ENCODE results near the gene ADISSP.

Gene ADISSP

GRCh38 chr20:3786126-3786484, 18.6 kb upstream of the ADISSP start:
- Histone ChIP-seq H3K27ac (ENCODE audit: low read depth, low read length) (peak overlapping the region; percentile 47), H3K9ac (ENCODE audit: low read depth, low read length) (peak overlapping the region; percentile 58; the same call in 1 of the 2 replicates), H3K36me3 (ENCODE audit: control insufficient read depth, insufficient read depth, low read length) (peaks cover 3% of the 10 kb centered on the region; the same call in 1 of the 2 replicates), H3K4me1 (ENCODE audit: control insufficient read depth, insufficient read depth, low read length) (no peaks in the 10 kb centered on the region), H3K27me3 (ENCODE audit: control insufficient read depth, insufficient read depth, low read length) (no peaks in the 10 kb centered on the region; the same call in 1 of the 2 replicates), H3K4me3 (ENCODE audit: low read depth, low read length) (peak overlapping the region; percentile 83), H3K9me3 (ENCODE audit: control insufficient read depth, insufficient read depth, low read length) (no peaks in the 10 kb centered on the region)

DNA sequence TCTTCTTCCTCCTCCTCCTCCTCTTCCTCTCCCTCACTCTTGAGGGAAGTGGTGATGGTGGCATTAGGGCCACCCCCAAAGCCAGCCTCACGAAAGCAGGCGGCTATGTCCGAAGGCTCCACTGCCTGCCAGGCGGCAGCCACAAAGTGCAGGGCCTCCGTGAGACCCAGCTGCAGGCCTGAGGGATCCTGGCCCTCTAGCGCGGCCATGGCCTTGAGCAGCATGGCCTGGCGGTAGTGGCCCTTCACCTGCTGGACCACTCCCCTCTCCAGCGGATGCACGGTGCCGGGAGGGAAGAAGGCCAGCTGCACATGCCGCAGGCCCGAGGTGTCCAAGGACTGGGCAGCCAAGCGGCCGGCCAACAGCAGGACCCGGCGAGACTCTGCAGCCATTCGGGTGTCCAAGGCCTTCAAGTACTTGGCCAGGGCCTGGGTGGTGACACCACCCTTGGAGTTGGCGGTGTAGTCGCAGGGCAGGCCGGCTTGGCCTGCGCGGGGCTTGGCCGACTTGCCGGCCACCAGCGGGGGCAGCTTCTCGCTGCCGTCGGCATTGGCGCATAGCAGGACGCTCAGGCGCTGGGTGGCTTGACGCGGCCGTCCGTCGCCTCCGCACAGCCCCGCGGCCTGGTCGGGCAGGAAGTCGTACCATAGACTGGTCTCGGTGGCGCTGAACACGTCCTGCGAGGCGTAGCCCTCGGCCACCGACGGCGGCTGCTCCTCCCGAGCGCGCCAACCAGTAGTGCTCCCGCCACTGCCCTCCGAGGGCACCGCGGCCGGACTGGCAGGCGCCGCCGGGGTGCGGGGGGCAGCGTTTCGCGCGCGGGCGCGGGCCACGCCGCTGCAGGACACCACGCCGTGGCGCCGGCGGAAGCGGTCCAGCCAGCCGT, 17.9 kb upstream of the ADISSP start:
- H3K9ac ChIP-seq (ENCODE audit: low read depth, low read length): peak overlapping the region; percentile 58; the same call in 1 of the 2 replicates
- H3K4me3 ChIP-seq (ENCODE audit: low read depth, low read length): peak overlapping the region; percentile 83
- H3K9me3 ChIP-seq (ENCODE audit: control insufficient read depth, insufficient read depth, low read length): no peaks in the 10 kb centered on the region
- H3K27ac ChIP-seq (ENCODE audit: low read depth, low read length): peak overlapping the region; percentile 47
- peaks cover 3% of the 10 kb centered on the region for H3K27me3 ChIP-seq (ENCODE audit: control insufficient read depth, insufficient read depth, low read length)
- H3K36me3 ChIP-seq (ENCODE audit: control insufficient read depth, insufficient read depth, low read length): peaks cover 3% of the 10 kb centered on the region; the same call in 1 of the 2 replicates
- no peaks in the 10 kb centered on the region for H3K4me1 ChIP-seq (ENCODE audit: control insufficient read depth, insufficient read depth, low read length)

- H3K9ac ChIP-seq (ENCODE audit: low read depth, low read length): no peak overlapping the region
Measured at GRCh38 chr20:3784863-3785239, 17.3 kb upstream of the ADISSP start.

DNA sequence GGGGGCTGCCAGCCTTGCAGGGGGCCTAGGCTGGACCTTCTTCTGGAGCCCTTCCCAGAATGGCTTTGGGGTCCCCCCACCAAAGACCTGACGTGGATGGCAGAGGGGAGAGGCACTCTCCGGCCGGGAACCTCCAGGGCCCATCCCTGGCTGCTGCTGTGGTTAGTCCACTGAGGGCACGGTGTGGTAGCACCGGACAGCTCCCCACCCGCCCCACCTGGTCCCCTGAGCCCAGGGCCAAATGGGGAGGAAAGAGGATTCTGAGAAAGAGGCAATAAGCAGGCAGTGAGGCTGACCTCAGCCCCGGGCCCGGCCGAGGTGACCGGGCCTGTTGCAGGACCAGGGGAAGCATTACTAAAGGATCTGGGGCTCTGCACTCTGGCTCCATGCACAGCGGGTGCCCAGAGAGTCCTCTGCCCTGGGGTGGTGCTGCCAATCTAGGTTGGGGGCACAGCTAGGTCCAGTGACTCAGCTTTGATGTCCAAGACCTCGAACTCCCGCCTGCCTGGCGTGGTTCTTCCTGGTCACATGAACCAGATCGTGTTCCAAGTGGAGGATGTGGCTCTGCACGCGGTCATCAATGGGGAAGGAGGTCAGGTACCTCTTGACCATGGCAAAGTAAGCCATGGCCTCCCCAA, 16.8 kb upstream of the ADISSP start:
- Histone ChIP-seq H3K36me3 (ENCODE audit: control insufficient read depth, insufficient read depth, low read length) (peaks cover 3% of the 10 kb centered on the region; the same call in 1 of the 2 replicates), H3K4me3 (ENCODE audit: low read depth, low read length) (no peak overlapping the region), H3K27ac (ENCODE audit: low read depth, low read length) (no peak overlapping the region), H3K9ac (ENCODE audit: low read depth, low read length) (no peak overlapping the region), H3K27me3 (ENCODE audit: control insufficient read depth, insufficient read depth, low read length) (peaks cover 12% of the 10 kb centered on the region), H3K9me3 (ENCODE audit: control insufficient read depth, insufficient read depth, low read length) (no peaks in the 10 kb centered on the region), H3K4me1 (ENCODE audit: control insufficient read depth, insufficient read depth, low read length) (no peaks in the 10 kb centered on the region)

More at GRCh38 chr20:3784863-3785239, 17.3 kb upstream of the ADISSP start:
- Histone ChIP-seq H3K36me3 (ENCODE audit: control insufficient read depth, insufficient read depth, low read length) (peaks cover 3% of the 10 kb centered on the region; the same call in 1 of the 2 replicates), H3K4me1 (ENCODE audit: control insufficient read depth, insufficient read depth, low read length) (no peaks in the 10 kb centered on the region), H3K27ac (ENCODE audit: low read depth, low read length) (no peak overlapping the region), H3K4me3 (ENCODE audit: low read depth, low read length) (no peak overlapping the region), H3K9me3 (ENCODE audit: control insufficient read depth, insufficient read depth, low read length) (no peaks in the 10 kb centered on the region), H3K27me3 (ENCODE audit: control insufficient read depth, insufficient read depth, low read length) (peaks cover 7% of the 10 kb centered on the region)

- no peak overlapping the region for H3K9ac ChIP-seq (ENCODE audit: low read depth, low read length)
- H3K36me3 ChIP-seq (ENCODE audit: control insufficient read depth, insufficient read depth, low read length): peaks cover 3% of the 10 kb centered on the region; the same call in 1 of the 2 replicates
- H3K4me1 ChIP-seq (ENCODE audit: control insufficient read depth, insufficient read depth, low read length): peaks cover 1% of the 10 kb centered on the region; the same call in 1 of the 2 replicates
- H3K9me3 ChIP-seq (ENCODE audit: control insufficient read depth, insufficient read depth, low read length): no peaks in the 10 kb centered on the region
- H3K27ac ChIP-seq (ENCODE audit: low read depth, low read length): no peak overlapping the region
- no peak overlapping the region for H3K4me3 ChIP-seq (ENCODE audit: low read depth, low read length)
- peaks cover 19% of the 10 kb centered on the region for H3K27me3 ChIP-seq (ENCODE audit: control insufficient read depth, insufficient read depth, low read length)
Measured at GRCh38 chr20:3783511-3784195, 16.1 kb upstream of the ADISSP start.

- Histone ChIP-seq H3K27ac (ENCODE audit: low read depth, low read length) (no peak overlapping the region), H3K4me1 (ENCODE audit: control insufficient read depth, insufficient read depth, low read length) (peaks cover 6% of the 10 kb centered on the region), H3K9me3 (ENCODE audit: control insufficient read depth, insufficient read depth, low read length) (no peaks in the 10 kb centered on the region), H3K36me3 (ENCODE audit: control insufficient read depth, insufficient read depth, low read length) (peaks cover 3% of the 10 kb centered on the region; the same call in 1 of the 2 replicates), H3K27me3 (ENCODE audit: control insufficient read depth, insufficient read depth, low read length) (peaks cover 24% of the 10 kb centered on the region), H3K9ac (ENCODE audit: low read depth, low read length) (no peak overlapping the region), H3K4me3 (ENCODE audit: low read depth, low read length) (no peak overlapping the region)
Measured at GRCh38 chr20:3783068-3783489, 15.5 kb upstream of the ADISSP start.

- H3K27ac ChIP-seq (ENCODE audit: low read depth, low read length): no peak overlapping the region
- H3K27me3 ChIP-seq (ENCODE audit: control insufficient read depth, insufficient read depth, low read length): peaks cover 24% of the 10 kb centered on the region
- peaks cover 6% of the 10 kb centered on the region for H3K4me1 ChIP-seq (ENCODE audit: control insufficient read depth, insufficient read depth, low read length)
- no peak overlapping the region for H3K9ac ChIP-seq (ENCODE audit: low read depth, low read length)
- no peak overlapping the region for H3K4me3 ChIP-seq (ENCODE audit: low read depth, low read length)
- H3K9me3 ChIP-seq (ENCODE audit: control insufficient read depth, insufficient read depth, low read length): no peaks in the 10 kb centered on the region
- H3K36me3 ChIP-seq (ENCODE audit: control insufficient read depth, insufficient read depth, low read length): peaks cover 3% of the 10 kb centered on the region; the same call in 1 of the 2 replicates
Measured at GRCh38 chr20:3782597-3782996, 15.0 kb upstream of the ADISSP start.

DNA sequence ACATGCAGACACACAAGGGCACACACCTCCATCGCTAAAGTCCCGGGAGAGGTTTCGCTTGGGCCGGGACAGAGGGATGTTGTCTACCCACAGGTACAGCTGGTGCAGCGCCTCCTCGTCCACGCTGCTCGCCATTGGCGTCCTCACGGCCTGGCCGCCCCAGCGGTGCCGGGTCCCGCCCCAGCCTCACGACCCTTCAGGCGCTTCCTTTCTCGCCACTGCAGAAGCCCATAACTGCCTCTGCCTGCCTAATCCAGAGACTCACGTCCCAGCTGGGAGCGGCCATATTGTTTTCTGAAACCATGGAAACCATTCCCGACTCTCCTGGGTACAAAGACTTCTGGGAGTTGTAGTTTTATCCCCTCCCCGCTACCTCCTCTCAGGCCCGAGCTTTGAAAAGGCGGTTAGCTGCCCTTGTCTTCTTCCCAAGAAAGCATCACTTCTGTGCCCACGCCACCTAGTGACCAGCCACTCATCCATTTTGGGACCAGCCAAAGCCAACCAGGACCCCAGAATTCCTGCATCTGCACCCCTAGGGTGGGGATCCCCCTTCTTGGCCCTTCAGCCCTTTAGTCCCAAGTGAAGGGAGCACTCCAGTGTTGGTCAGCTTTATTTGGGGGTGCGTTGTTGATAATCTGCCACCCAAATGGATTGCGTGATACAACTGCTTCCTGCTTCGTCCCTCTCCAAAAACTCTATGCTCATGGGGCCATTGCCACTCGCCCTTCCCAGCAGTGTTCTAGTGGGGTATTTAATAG, 13.8 kb upstream of the ADISSP start, which contains the start of gene SPEF1:
TSS of gene SPEF1 (minus strand) at position 296 of the 758 bp plus-strand sequence. CDS start at position 135, 161 bp downstream.
- Histone ChIP-seq H3K9me3 (ENCODE audit: control insufficient read depth, insufficient read depth, low read length) (no peaks in the 10 kb centered on the region), H3K4me3 (ENCODE audit: low read depth, low read length) (peak within 1 kb of the TSS; percentile 61), H3K4me1 (ENCODE audit: control insufficient read depth, insufficient read depth, low read length) (peaks cover 10% of the 10 kb centered on the region), H3K36me3 (ENCODE audit: control insufficient read depth, insufficient read depth, low read length) (peaks cover 3% of the 10 kb centered on the region; the same call in 1 of the 2 replicates), H3K27me3 (ENCODE audit: control insufficient read depth, insufficient read depth, low read length) (peaks cover 36% of the 10 kb centered on the region), H3K27ac (ENCODE audit: low read depth, low read length) (peak within 1 kb of the TSS; percentile 34), H3K9ac (ENCODE audit: low read depth, low read length) (no peak within 1 kb of the TSS)

DNA sequence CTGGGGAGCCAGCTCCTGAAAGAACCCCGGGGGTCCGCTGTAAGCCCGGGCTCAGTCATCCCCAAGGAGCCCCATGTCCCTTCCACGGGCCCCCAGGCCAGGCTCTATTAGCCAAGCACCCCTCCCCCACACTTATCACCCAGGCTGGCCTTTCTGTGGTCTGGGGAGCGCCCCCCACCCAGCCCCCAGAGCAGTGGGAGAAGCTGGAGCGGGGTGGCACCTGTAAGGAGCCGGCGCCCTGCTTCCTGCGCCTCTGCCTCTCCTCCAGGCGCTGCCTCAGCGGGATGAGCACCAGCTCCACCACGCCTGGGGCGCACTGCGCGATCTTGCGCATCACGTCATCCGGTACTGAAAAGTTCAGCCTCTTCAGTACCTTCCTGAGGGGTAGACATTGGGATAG, 11.4 kb upstream of the ADISSP start:
- Histone ChIP-seq H3K9ac (ENCODE audit: low read depth, low read length) (no peak overlapping the region), H3K36me3 (ENCODE audit: control insufficient read depth, insufficient read depth, low read length) (no peaks in the 10 kb centered on the region), H3K4me1 (ENCODE audit: control insufficient read depth, insufficient read depth, low read length) (peaks cover 10% of the 10 kb centered on the region), H3K27ac (ENCODE audit: low read depth, low read length) (no peak overlapping the region), H3K9me3 (ENCODE audit: control insufficient read depth, insufficient read depth, low read length) (no peaks in the 10 kb centered on the region), H3K4me3 (ENCODE audit: low read depth, low read length) (no peak overlapping the region), H3K27me3 (ENCODE audit: control insufficient read depth, insufficient read depth, low read length) (peaks cover 44% of the 10 kb centered on the region)
